AG09309 (cell line): ENCODE data around the gene CIPC.

Source experiments
- DNase-seq: peaks from one replicate; pipeline ENCODE4 v3.0.0-alpha.2; 2010; ENCODE audit warnings: low read depth
- H3K4me3 ChIP-seq: 2 replicates; pipeline ENCODE4 v1.5.1; 2011; ENCODE audit warnings: mild to moderate bottlenecking, low read depth, low read length, moderate library complexity; ENCODE audit not compliant: control insufficient read depth
- TF ChIP-seq, protein P1 (sequence below): IDR thresholded peaks from 2 replicates; pipeline ENCODE4 v1.5.1; 2011; ENCODE audit warnings: mild to moderate bottlenecking, low read depth, low read length, inconsistent platforms; ENCODE audit not compliant: insufficient read depth, control insufficient read depth; ENCODE audit errors: missing control alignments

CIPC gene

DNA sequence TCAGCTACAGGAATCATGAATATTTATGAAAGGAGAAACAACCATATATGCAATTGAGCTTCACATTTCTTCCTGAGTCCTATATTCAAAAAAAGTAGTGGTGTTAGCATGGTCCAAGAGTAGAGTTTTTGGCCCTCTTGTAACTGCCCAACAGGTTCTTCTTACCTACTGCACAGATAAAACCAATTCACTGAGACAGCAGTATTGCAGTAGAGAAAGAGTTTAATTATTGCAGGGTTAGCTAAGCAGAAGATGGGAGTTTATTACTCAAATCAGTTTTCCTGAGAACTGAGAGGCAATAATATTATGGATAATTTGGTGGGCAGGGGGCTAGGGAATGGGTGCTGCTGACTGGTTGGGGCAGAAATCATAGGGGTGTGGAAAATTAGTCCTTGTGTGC lies 6.5 kb upstream of the CIPC start:
- no peak overlapping the region for H3K4me3 ChIP-seq
- DNase-seq: no peak
- TF ChIP-seq, protein P1, sequence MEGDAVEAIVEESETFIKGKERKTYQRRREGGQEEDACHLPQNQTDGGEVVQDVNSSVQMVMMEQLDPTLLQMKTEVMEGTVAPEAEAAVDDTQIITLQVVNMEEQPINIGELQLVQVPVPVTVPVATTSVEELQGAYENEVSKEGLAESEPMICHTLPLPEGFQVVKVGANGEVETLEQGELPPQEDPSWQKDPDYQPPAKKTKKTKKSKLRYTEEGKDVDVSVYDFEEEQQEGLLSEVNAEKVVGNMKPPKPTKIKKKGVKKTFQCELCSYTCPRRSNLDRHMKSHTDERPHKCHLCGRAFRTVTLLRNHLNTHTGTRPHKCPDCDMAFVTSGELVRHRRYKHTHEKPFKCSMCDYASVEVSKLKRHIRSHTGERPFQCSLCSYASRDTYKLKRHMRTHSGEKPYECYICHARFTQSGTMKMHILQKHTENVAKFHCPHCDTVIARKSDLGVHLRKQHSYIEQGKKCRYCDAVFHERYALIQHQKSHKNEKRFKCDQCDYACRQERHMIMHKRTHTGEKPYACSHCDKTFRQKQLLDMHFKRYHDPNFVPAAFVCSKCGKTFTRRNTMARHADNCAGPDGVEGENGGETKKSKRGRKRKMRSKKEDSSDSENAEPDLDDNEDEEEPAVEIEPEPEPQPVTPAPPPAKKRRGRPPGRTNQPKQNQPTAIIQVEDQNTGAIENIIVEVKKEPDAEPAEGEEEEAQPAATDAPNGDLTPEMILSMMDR: no peak

DNA sequence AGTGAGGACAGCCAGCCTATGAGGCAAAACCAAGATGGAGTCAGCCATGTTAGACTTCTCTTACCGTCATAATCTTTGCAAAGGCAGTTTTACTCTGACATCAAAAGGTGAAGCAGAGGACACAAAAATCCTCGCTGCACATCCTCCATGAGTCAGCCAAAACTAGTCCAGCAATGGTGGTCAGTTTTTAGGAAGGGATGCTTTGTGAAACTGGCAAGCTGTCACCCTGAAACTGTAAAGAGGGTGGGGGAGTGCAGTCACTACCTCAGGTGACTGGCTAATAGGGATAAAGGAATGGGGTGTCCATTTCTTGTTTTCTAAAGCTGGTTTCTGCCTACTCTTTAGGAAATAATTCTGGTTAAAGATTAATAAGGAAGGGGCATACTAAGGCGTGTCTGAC lies 5.4 kb upstream of the CIPC start:
- DNase-seq: no peak
- H3K4me3 ChIP-seq: no peak overlapping the region
- TF ChIP-seq, protein P1: no peak

DNA sequence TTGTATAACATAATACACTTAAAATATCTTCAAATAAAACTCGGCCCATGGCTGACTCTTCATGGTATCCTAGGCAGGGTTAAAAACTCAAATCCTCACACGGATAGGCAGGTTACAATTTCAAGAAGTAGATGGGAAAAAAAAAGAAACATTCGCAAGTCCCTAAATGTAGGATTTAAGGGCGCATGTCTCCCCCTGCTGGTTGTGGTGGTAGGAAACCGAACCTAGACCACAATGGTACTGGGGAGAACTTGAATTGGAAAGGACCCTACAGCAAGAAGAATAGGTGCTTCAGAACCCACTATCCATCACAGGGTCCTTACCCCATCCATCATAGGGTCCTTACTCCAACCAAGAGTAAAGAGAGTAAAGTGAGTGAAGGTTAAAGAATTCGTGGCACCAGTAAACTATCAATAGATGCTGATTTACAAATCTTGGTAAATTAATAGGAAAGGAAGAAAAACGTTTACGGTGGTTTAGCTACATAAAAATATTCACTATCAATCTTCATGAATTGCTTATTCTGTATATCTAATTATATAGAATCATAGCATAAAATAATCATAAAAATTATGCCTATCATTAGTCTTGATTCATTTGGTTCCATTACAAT lies 3.3 kb upstream of the CIPC start:
- peak; percentile 40 for DNase-seq
- TF ChIP-seq, protein P1: peak; percentile 92
- H3K4me3 ChIP-seq: no peak overlapping the region

DNA sequence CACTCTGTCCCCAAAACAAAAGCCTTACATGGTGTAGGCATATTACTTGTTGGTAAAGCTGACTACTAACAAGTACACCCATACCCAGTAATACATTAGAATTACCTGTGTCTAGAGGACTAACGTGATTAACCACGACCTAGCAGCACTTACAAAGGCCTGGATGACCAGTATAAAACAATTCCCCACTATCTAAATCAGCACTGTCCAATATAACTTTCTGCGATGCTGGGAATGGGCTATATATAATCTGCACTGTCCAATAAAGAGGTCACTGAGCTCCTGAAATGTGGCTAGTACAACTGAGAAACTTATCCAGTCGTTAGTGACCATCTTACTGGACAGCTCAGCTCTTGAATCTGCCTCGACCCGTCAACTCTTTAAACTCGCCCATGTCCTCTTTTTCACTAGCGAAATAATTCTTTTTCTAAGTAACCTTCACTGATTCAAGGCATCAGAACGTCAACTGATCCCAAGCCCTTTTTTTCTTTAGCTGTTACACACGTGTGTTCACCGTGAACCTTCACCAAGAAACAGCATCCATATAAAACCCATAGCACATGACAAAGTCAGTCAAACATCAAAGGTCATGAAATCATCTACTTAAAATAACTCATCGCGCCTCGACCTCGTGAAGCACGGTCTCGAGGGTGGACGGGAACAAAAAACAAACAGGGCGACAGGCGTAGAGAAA lies 905 bp upstream of the CIPC start:
- peak overlapping the region; percentile 46 for H3K4me3 ChIP-seq
- no peak for DNase-seq
- TF ChIP-seq, protein P1: no peak

DNA sequence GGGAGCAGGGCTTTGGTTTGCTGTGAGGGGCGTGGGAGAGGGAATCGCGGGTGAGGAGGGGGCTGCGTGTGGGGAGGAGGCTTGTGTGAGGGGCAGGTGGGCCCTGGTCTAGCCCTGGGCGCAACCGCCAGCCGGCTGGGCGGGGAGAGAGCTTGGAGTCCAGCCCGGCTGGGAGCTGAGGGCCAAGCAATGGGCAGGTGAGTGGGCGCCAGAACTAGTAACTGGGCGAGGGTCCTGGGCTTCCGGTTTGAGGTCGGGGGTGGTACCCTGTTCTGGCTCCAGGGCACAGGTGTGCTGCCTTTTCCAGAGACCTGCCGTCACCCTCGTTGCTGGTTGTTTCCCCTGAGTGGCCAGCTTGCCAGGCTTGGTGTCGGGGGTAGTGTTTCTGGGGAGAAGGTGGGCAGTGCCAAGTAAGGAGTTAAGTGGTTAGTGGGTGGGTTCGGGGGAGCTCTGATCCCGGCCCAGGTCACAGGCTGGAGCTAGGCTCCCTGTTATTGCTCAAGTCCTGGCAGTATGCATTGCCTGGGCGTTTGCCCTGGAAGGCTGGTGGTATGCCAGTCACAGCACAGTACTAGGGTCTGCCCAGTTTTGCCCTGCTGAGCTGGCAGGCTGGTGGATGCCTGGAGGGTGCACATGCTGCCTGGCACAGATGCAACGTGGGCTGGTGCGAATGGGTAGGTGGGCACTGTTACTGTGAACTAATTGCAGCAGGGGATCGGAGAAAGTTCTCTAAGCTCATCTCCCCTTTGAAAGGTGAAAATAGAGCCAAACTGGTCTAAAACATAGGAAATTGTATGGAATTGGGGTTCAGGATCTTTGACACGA lies 683 bp downstream of the CIPC start:
- peak overlapping the region; percentile 96 for H3K4me3 ChIP-seq
- TF ChIP-seq, protein P1: no peak
- DNase-seq: no peak

DNA sequence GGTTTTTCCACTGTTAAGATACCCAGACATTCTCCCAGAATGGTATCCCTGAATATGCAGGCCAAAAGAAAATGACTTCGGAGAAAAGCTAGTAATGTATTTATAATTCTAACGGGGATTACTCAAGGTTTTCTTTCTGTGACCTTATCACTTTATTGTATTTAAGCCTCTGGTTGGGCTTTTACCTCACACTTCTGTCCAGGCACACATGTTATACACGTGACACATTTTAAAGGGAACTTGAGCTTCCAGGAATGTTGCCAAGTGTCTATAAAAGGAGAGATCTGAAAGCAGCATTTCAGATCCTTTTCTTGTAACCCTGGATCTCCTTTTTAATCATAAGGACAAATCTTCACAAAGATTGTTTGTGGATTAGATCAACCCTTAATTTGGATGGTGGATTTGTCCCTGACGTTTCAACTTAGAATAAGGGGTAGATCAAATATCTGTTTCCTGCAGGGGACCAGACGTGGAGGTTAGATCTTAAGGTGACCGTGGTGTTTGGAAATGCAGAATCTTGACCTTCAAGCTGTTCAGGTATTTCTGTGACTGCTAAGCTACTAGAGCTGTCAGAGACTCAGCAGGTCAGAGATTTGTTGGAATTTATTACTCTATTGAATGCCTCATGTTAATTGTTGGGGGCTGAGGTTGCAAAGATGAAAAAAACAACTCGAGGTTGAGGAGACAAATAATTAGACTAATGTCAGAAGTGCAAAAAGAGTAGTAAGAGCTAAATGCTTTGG lies 1.5 kb downstream of the CIPC start:
- TF ChIP-seq, protein P1: no peak
- peak; percentile 76 for DNase-seq
- H3K4me3 ChIP-seq: no peak overlapping the region
